Neuronal stem cell (in vitro differentiated cells): ENCODE results near the gene KHDC1. TPM values are rescaled to one million over a fixed set of nuclear protein-coding genes. Genes with fewer than 3 reads are reported as not detected.
A peak's percentile ranks its signal among the peaks of the same experiment; 100 is the strongest.
"Not testable (repeated sequence)": the region's sequence is repeated elsewhere in the genome, so short reads cannot be mapped to it uniquely, and the experiment has no call there.

Experiments used
- DNase-seq: peaks from one replicate; pipeline ENCODE4 v3.0.0-alpha.2; 2013; ENCODE audit warnings: low spot score
- H2AFZ ChIP-seq: one replicate; pipeline ENCODE4 v1.6.1; 2013; ENCODE audit warnings: mild to moderate bottlenecking, low read length, inconsistent platforms
- H2AK5ac ChIP-seq: 2 replicates; pipeline ENCODE4 v1.6.1; 2013; ENCODE audit warnings: low read depth, mild to moderate bottlenecking, inconsistent platforms, low read length, moderate library complexity, mixed read lengths
- H2BK120ac ChIP-seq: 2 replicates; pipeline ENCODE4 v1.6.1; 2013; ENCODE audit warnings: low read depth, mild to moderate bottlenecking, inconsistent platforms, low read length, moderate library complexity, mixed read lengths
- H2BK12ac ChIP-seq: one replicate; pipeline ENCODE4 v1.6.1; 2013; ENCODE audit warnings: low read length, inconsistent platforms
- H2BK15ac ChIP-seq: 2 replicates; pipeline ENCODE4 v1.6.1; 2013; ENCODE audit warnings: mild to moderate bottlenecking, low read length, inconsistent platforms, mixed read lengths
- H2BK5ac ChIP-seq: one replicate; pipeline ENCODE4 v1.6.1; 2013; ENCODE audit warnings: inconsistent platforms, mild to moderate bottlenecking, low read length, moderate library complexity
- H3K14ac ChIP-seq: one replicate; pipeline ENCODE4 v1.6.1; 2013; ENCODE audit warnings: low read length, inconsistent platforms
- H3K18ac ChIP-seq: 2 replicates; pipeline ENCODE4 v1.6.1; 2013; ENCODE audit warnings: low read length, inconsistent platforms
- H3K23ac ChIP-seq: 2 replicates; pipeline ENCODE4 v1.6.1; 2013; ENCODE audit warnings: low read depth, mild to moderate bottlenecking, mixed read lengths, low read length, inconsistent platforms; ENCODE audit not compliant: poor library complexity
- H3K27ac ChIP-seq: replicated peaks from 3 replicates; pipeline ENCODE4 v1.5.1; 2013; ENCODE audit warnings: low read length, inconsistent platforms
- H3K27me3 ChIP-seq, 3 experiments: 2 replicates each; pipeline ENCODE4 v1.6.1; 2013; ENCODE audit warnings: low read length in 3 of 3, mild to moderate bottlenecking in 2 of 3, inconsistent platforms in 1 of 3, low read depth in 1 of 3, mixed read lengths in 1 of 3, moderate library complexity in 1 of 3; ENCODE audit not compliant: control insufficient read depth in 3 of 3, insufficient read depth in 3 of 3
- H3K36me3 ChIP-seq, 2 donors: replicated peaks in 1 of 2; 2 replicates each; pipeline ENCODE4 v1.6.1; 2013; ENCODE audit warnings: low read length in 2 of 2; ENCODE audit not compliant: control insufficient read depth in 2 of 2, insufficient read depth in 2 of 2
- H3K4ac ChIP-seq: 2 replicates; pipeline ENCODE4 v1.6.1; 2013; ENCODE audit warnings: inconsistent platforms, mild to moderate bottlenecking, low read length, moderate library complexity
- H3K4me1 ChIP-seq, 2 donors: 1 replicate in 1 of 2; 2 replicates in 1 of 2; pipeline ENCODE4 v1.6.1; 2013; ENCODE audit warnings: low read length in 2 of 2, low read depth in 1 of 2; ENCODE audit not compliant: control insufficient read depth in 2 of 2, insufficient read depth in 1 of 2
- H3K4me2 ChIP-seq: one replicate; pipeline ENCODE4 v1.6.1; 2013; ENCODE audit warnings: mild to moderate bottlenecking, low read length, inconsistent platforms; ENCODE audit not compliant: insufficient read depth, poor library complexity, severe bottlenecking
- H3K4me3 ChIP-seq, 2 donors: 2 replicates each; pipeline ENCODE4 v1.5.1; 2013; ENCODE audit warnings: low read length in 2 of 2, mild to moderate bottlenecking in 2 of 2, inconsistent platforms in 1 of 2, moderate library complexity in 1 of 2
- H3K79me1 ChIP-seq: one replicate; pipeline ENCODE4 v1.6.1; 2013; ENCODE audit warnings: low read depth, mild to moderate bottlenecking, inconsistent platforms, low read length, moderate library complexity
- H3K9ac ChIP-seq: one replicate; pipeline ENCODE4 v1.6.1; 2013; ENCODE audit warnings: mild to moderate bottlenecking, low read depth, low read length, inconsistent platforms; ENCODE audit not compliant: poor library complexity
- H3K9me3 ChIP-seq, 2 donors: replicated peaks in 1 of 2; 2 replicates each; pipeline versions ENCODE3 to v1.6.1; 2013; ENCODE audit warnings: low read length in 2 of 2, mild to moderate bottlenecking in 2 of 2, inconsistent platforms in 1 of 2, low read depth in 1 of 2, mixed read lengths in 1 of 2, moderate library complexity in 1 of 2; ENCODE audit not compliant: control insufficient read depth in 2 of 2, insufficient read depth in 1 of 2
- H4K8ac ChIP-seq: one replicate; pipeline ENCODE4 v1.6.1; 2013; ENCODE audit warnings: low read depth, mild to moderate bottlenecking, inconsistent platforms, low read length, moderate library complexity
- H4K91ac ChIP-seq: one replicate; pipeline ENCODE4 v1.6.1; 2013; ENCODE audit warnings: low read length, low read depth, mild to moderate bottlenecking, inconsistent platforms; ENCODE audit not compliant: poor library complexity
- WGBS, 2 donors: extraction: QIAGEN DNeasy Blood & Tissue Kit; methylation state at CpG; one replicate each; pipeline ENCODE4 v1.1.7; 2013; ENCODE audit warnings: missing lambda C conversion rate in 2 of 2, mixed read lengths in 1 of 2; ENCODE audit not compliant: insufficient read length in 2 of 2, insufficient replicate concordance in 1 of 2; ENCODE audit errors: extremely low coverage in 2 of 2; 5-methylcytosine and 5-hydroxymethylcytosine counted together
- polyA plus RNA-seq, 2 experiments: library from polyadenylated mRNA; stranded (reverse); fragments of 200-250 nt; gene quantifications; one replicate each; pipeline ENCODE4 v1.2.3, GENCODE V29; 2013

Gene KHDC1, protein sequence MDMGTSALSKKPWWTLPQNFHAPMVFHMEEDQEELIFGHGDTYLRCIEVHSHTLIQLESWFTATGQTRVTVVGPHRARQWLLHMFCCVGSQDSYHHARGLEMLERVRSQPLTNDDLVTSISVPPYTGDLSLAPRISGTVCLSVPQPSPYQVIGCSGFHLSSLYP
- polyA plus RNA-seq (2013, experiment 1 of 2): 9.9 TPM
- polyA plus RNA-seq (2013, experiment 2 of 2): 9.0 TPM

GRCh38 chr6:73262671-73263569, at the start of gene KHDC1:
TSS of gene KHDC1 (minus strand) at chr6:73263196. CDS start at chr6:73242517, 20,679 bp downstream.
- H3K27me3 ChIP-seq: no peaks in the 10 kb centered on the region
- H4K8ac ChIP-seq: peak within 1 kb of the TSS; percentile 52
- H3K9ac ChIP-seq: peak within 1 kb of the TSS; percentile 99
- no peak within 1 kb of the TSS for H3K14ac ChIP-seq
- H3K4me2 ChIP-seq: peak within 1 kb of the TSS; percentile 88
- peak within 1 kb of the TSS; percentile 32 for H2BK5ac ChIP-seq
- H3K36me3 ChIP-seq: peaks cover 0 to 29% of the 10 kb centered on the region in 2 donors
- no peak within 1 kb of the TSS for H2BK120ac ChIP-seq
- no CpG with 5 or more reads among the region's 63 CpGs for WGBS, 2 donors
- peak within 1 kb of the TSS; percentile 68 for H2BK15ac ChIP-seq
- H3K9me3 ChIP-seq: peaks cover 0 to 7% of the 10 kb centered on the region in 2 donors
- H4K91ac ChIP-seq: peak within 1 kb of the TSS; percentile 75
- peak within 1 kb of the TSS; percentile 68 for H3K23ac ChIP-seq
- H3K27ac ChIP-seq: no peak within 1 kb of the TSS
- H3K4me1 ChIP-seq: peaks cover 0 to 6% of the 10 kb centered on the region in 2 donors
- DNase-seq: peak; percentile 48
- H3K79me1 ChIP-seq: no peaks in the 10 kb centered on the region
- no peak within 1 kb of the TSS for H2BK12ac ChIP-seq
- peak within 1 kb of the TSS; percentile 96 for H2AFZ ChIP-seq
- H2AK5ac ChIP-seq: peak within 1 kb of the TSS; percentile 87
- H3K4ac ChIP-seq: no peak within 1 kb of the TSS
- H3K4me3 ChIP-seq: peak within 1 kb of the TSS; percentile 73 to 81
- H3K18ac ChIP-seq: peak within 1 kb of the TSS; percentile 97

DNA sequence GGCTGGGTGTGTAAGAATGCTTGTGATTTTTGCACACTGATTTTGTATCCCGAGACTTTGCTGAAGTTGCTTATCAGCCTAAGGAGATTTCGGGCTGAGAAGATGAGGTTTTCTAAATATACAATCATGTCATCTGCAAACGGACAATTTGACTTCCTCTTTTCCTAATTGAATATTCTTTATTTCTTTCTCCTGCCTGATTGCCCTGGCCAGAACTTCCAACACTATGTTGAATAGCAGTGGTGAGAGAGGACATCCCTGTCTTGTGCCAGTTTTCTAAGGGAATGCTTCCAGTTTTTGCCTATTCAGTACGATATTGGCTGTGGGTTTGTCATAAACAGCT, 47.5 kb upstream of the KHDC1 start:
- H3K23ac ChIP-seq, H2BK15ac ChIP-seq, H3K14ac ChIP-seq, H2BK120ac ChIP-seq, DNase-seq, H3K4me1 ChIP-seq, H3K4ac ChIP-seq, H3K9ac ChIP-seq, H2BK5ac ChIP-seq, H3K27ac ChIP-seq, H3K18ac ChIP-seq, H3K79me1 ChIP-seq, H4K91ac ChIP-seq, H4K8ac ChIP-seq, H2BK12ac ChIP-seq, H3K9me3 ChIP-seq, H3K36me3 ChIP-seq, H3K27me3 ChIP-seq, H2AK5ac ChIP-seq: not testable (repeated sequence)
- H3K4me3 ChIP-seq: peak overlapping the region in 1 of 2 donors; percentile 86
- WGBS, 2 donors: no CpG with 5 or more reads among the region's 4 CpGs
- H2AFZ ChIP-seq: peak overlapping the region; percentile 28
- H3K4me2 ChIP-seq: peak overlapping the region; percentile 56

GRCh38 chr6:73309785-73310502, 46.9 kb upstream of the KHDC1 start:
- no peak overlapping the region for H2BK120ac ChIP-seq
- no peak overlapping the region for H3K27ac ChIP-seq
- H2BK12ac ChIP-seq: no peak overlapping the region
- H3K4me1 ChIP-seq: peaks cover 0 to 8% of the 10 kb centered on the region in 2 donors
- peak overlapping the region; percentile 28 for H2AFZ ChIP-seq
- no peak overlapping the region for H3K14ac ChIP-seq
- H3K4me2 ChIP-seq: peak overlapping the region; percentile 56
- H4K91ac ChIP-seq: no peak overlapping the region
- H3K9me3 ChIP-seq: peaks cover 4% of the 10 kb centered on the region in 2 donors
- H2AK5ac ChIP-seq: no peak overlapping the region
- peak overlapping the region; percentile 25 for H4K8ac ChIP-seq
- no CpG with 5 or more reads among the region's 59 CpGs for WGBS, 2 donors
- H3K9ac ChIP-seq: peak overlapping the region; percentile 89
- peak; percentile 50 for DNase-seq
- peak overlapping the region; percentile 86 for H3K23ac ChIP-seq
- H3K4ac ChIP-seq: peak overlapping the region; percentile 67
- H3K36me3 ChIP-seq: no peaks in the 10 kb centered on the region
- H3K18ac ChIP-seq: peak overlapping the region; percentile 93
- H2BK5ac ChIP-seq: no peak overlapping the region
- peaks cover 1% of the 10 kb centered on the region for H3K79me1 ChIP-seq
- peaks cover 0 to 7% (median 0%) of the 10 kb centered on the region in 3 experiments for H3K27me3 ChIP-seq
- peak overlapping the region; percentile 94 for H2BK15ac ChIP-seq
- peak overlapping the region in 1 of 2 donors; percentile 86 for H3K4me3 ChIP-seq
